ENCODE measurements around the gene EIF3L.

Gene EIF3L

GRCh38 chr22:37824674-37825641 is 24.3 kb upstream of the EIF3L start:
- Histone ChIP-seq H3K4me2 (no peak overlapping the region), H3K4me1 (no peaks in the 10 kb centered on the region), H3K4me3 (no peak overlapping the region), H3K27ac (no peak overlapping the region), H3K9me3 (no peaks in the 10 kb centered on the region), H3K27me3 (peaks cover 58% of the 10 kb centered on the region), H3K36me3 (peaks cover 24% of the 10 kb centered on the region), H4K20me1 (0 out of 2 replicates have a peak, but pooled peaks cover 4% of the 10 kb centered on the region), H3K9ac (no peak overlapping the region)
- no peak for TF ChIP-seq Cebpa-rat (IDR thresholded peaks at IDR 0.05)

GRCh38 chr22:37827056-37827455 is 22.2 kb upstream of the EIF3L start:
- Histone ChIP-seq H4K20me1 (0 out of 2 replicates have a peak, but pooled peaks cover 4% of the 10 kb centered on the region), H3K4me3 (no peak overlapping the region), H3K4me2 (no peak overlapping the region), H3K27me3 (peaks cover 38% of the 10 kb centered on the region), H3K9me3 (no peaks in the 10 kb centered on the region), H3K9ac (no peak overlapping the region), H3K36me3 (peaks cover 45% of the 10 kb centered on the region), H3K4me1 (no peaks in the 10 kb centered on the region), H3K27ac (no peak overlapping the region)
- no peak for TF ChIP-seq Cebpa-rat (IDR thresholded peaks at IDR 0.05)

GRCh38 chr22:37830093-37830842 is 19.0 kb upstream of the EIF3L start:
- Histone ChIP-seq H3K4me1 (no peaks in the 10 kb centered on the region), H3K9ac (no peak overlapping the region), H3K4me2 (no peak overlapping the region), H3K36me3 (peaks cover 77% of the 10 kb centered on the region), H3K9me3 (no peaks in the 10 kb centered on the region), H4K20me1 (0 out of 2 replicates have a peak, but pooled peaks cover 2% of the 10 kb centered on the region), H3K4me3 (no peak overlapping the region), H3K27me3 (peaks cover 6% of the 10 kb centered on the region), H3K27ac (no peak overlapping the region)
- no peak for TF ChIP-seq Cebpa-rat (IDR thresholded peaks at IDR 0.05)

- Histone ChIP-seq H3K4me3 (no peak overlapping the region), H3K4me2 (no peak overlapping the region), H3K9me3 (no peaks in the 10 kb centered on the region), H3K4me1 (no peaks in the 10 kb centered on the region), H3K27ac (no peak overlapping the region), H3K27me3 (no peaks in the 10 kb centered on the region), H3K9ac (no peak overlapping the region), H3K36me3 (peaks cover 87% of the 10 kb centered on the region), H4K20me1 (no peaks in the 10 kb centered on the region)
- TF ChIP-seq Cebpa-rat (IDR thresholded peaks at IDR 0.05), result no peak
These were observed 17.7 kb upstream of the EIF3L start for GRCh38 chr22:37831472-37831871.

GRCh38 chr22:37832022-37832857 is 17.0 kb upstream of the EIF3L start:
- Histone ChIP-seq H3K27me3 (no peaks in the 10 kb centered on the region), H3K36me3 (peaks cover 88% of the 10 kb centered on the region), H3K4me2 (no peak overlapping the region), H3K4me1 (no peaks in the 10 kb centered on the region), H3K9ac (no peak overlapping the region), H3K27ac (no peak overlapping the region), H3K9me3 (no peaks in the 10 kb centered on the region), H4K20me1 (no peaks in the 10 kb centered on the region), H3K4me3 (no peak overlapping the region)
- TF ChIP-seq Cebpa-rat (IDR thresholded peaks at IDR 0.05), result no peak

GRCh38 chr22:37842015-37842793 is 7.0 kb upstream of the EIF3L start:
- Histone ChIP-seq H3K4me2 (peak overlapping the region; percentile 88), H3K36me3 (peaks cover 37% of the 10 kb centered on the region), H4K20me1 (peaks cover 22% of the 10 kb centered on the region), H3K27ac (no peak overlapping the region), H3K9me3 (peaks cover 8% of the 10 kb centered on the region), H3K4me1 (peaks cover 17% of the 10 kb centered on the region), H3K9ac (no peak overlapping the region), H3K27me3 (no peaks in the 10 kb centered on the region), H3K4me3 (no peak overlapping the region)
- TF ChIP-seq Cebpa-rat (IDR thresholded peaks at IDR 0.05), result no peak

- no peak for TF ChIP-seq Cebpa-rat (IDR thresholded peaks at IDR 0.05)
- Histone ChIP-seq H3K4me2 (peak overlapping the region; percentile 88), H3K27me3 (no peaks in the 10 kb centered on the region), H4K20me1 (peaks cover 22% of the 10 kb centered on the region), H3K9me3 (peaks cover 8% of the 10 kb centered on the region), H3K27ac (peak overlapping the region; percentile 80), H3K4me3 (peak overlapping the region; percentile 91), H3K36me3 (peaks cover 22% of the 10 kb centered on the region), H3K9ac (peak overlapping the region; percentile 87), H3K4me1 (peaks cover 27% of the 10 kb centered on the region)
These were observed 5.5 kb upstream of the EIF3L start for GRCh38 chr22:37843741-37844089.

- Histone ChIP-seq H3K4me1 (peaks cover 30% of the 10 kb centered on the region), H4K20me1 (peaks cover 25% of the 10 kb centered on the region), H3K27me3 (no peaks in the 10 kb centered on the region), H3K9ac (no peak overlapping the region), H3K9me3 (peaks cover 8% of the 10 kb centered on the region), H3K4me3 (peak overlapping the region; percentile 91), H3K4me2 (peak overlapping the region; percentile 46), H3K36me3 (peaks cover 10% of the 10 kb centered on the region), H3K27ac (0 out of 2 replicates have a peak overlapping the region, but pooled peaks have one; percentile 32)
- no peak for TF ChIP-seq Cebpa-rat (IDR thresholded peaks at IDR 0.05)
These were observed 4.3 kb upstream of the EIF3L start for GRCh38 chr22:37844904-37845329.

GRCh38 chr22:37846433-37846832 is 2.8 kb upstream of the EIF3L start:
- Histone ChIP-seq H3K36me3 (peaks cover 8% of the 10 kb centered on the region), H3K27me3 (no peaks in the 10 kb centered on the region), H3K27ac (no peak overlapping the region), H3K4me2 (no peak overlapping the region), H3K9ac (no peak overlapping the region), H3K4me1 (peaks cover 44% of the 10 kb centered on the region), H3K4me3 (no peak overlapping the region), H4K20me1 (peaks cover 40% of the 10 kb centered on the region), H3K9me3 (peaks cover 8% of the 10 kb centered on the region)
- no peak for TF ChIP-seq Cebpa-rat (IDR thresholded peaks at IDR 0.05)
